Hepatocyte (in vitro differentiated cells): ENCODE measurements around the gene SLC66A2.

Experiments used
- EZH2 ChIP-seq: fragments of 200-600 bp; sonication (generic); IDR thresholded peaks from 2 replicates; pipeline ENCODE4 v1.6.1; 2016; ENCODE audit warnings: antibody characterized with exemption, mild to moderate bottlenecking, borderline replicate concordance
- EZH2phosphoT487 ChIP-seq: fragments of 200-600 bp; sonication (generic); IDR thresholded peaks from one replicate; pipeline ENCODE4 v1.6.1; 2018; ENCODE audit warnings: antibody characterized with exemption, mild to moderate bottlenecking, low read depth, moderate library complexity; ENCODE audit not compliant: unreplicated experiment, severe bottlenecking
- TF ChIP-seq, protein P1 (sequence below): fragments of 200-600 bp; sonication (generic); IDR thresholded peaks from 2 replicates; pipeline ENCODE4 v1.5.1; 2016; ENCODE audit warnings: antibody characterized with exemption, mild to moderate bottlenecking; ENCODE audit not compliant: poor library complexity

DNA sequence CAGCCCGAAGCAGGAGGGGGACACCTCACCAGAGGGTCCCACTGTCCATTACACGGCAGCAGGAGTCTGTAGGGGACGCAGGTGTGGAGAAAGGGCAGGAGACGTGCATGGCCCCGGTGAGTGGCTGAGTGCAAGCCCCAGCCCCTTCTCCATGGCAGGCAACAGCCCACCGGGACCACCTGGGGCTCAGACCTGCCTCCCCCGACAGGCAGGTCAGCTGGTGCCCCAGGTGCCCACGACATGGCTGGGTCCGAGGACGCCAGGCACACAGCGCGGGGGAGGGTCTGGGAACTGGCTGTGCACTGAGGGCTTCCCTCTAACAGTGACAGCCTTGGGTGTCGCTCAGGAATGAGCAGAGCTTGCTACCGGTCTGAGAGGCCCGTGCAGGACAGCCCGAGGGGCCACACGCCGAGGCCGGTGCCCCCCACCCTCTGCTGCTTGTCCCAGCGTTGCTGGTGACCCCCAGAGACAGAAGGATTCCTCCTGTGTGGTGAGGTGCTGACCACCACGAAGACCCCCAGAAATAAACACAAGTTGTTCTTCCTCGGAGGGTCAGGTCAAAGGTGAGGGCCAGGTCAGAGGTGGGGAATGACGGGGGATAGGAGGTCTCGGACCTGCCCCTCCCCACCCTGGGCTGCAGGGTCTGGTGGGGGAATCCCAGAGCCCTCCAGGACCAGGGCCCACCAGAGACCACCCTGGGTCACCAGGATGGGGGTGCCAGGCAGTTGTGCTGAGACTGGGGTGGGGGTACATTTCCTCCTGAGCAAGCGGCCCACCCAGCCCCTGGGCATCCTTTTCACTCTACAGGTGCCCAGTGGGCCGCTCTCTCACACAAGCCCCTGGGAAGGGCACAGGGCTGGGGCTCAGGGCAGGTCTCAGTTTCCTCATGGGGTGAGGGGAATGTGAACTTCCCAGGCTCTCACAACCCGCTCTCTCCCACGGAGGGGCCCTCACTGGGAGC lies 50.6 kb downstream of the SLC66A2 start:
- TF ChIP-seq EZH2phosphoT487, result no peak
- TF ChIP-seq, protein P1, sequence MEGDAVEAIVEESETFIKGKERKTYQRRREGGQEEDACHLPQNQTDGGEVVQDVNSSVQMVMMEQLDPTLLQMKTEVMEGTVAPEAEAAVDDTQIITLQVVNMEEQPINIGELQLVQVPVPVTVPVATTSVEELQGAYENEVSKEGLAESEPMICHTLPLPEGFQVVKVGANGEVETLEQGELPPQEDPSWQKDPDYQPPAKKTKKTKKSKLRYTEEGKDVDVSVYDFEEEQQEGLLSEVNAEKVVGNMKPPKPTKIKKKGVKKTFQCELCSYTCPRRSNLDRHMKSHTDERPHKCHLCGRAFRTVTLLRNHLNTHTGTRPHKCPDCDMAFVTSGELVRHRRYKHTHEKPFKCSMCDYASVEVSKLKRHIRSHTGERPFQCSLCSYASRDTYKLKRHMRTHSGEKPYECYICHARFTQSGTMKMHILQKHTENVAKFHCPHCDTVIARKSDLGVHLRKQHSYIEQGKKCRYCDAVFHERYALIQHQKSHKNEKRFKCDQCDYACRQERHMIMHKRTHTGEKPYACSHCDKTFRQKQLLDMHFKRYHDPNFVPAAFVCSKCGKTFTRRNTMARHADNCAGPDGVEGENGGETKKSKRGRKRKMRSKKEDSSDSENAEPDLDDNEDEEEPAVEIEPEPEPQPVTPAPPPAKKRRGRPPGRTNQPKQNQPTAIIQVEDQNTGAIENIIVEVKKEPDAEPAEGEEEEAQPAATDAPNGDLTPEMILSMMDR, result no peak
- TF ChIP-seq EZH2, result no peak
